IMR-90 (cell line): ENCODE measurements around the gene C5AR1. TPM values are rescaled to one million over a fixed set of nuclear protein-coding genes. Genes with fewer than 3 reads are reported as not detected.
"Not testable (repeated sequence)": the region's sequence is repeated elsewhere in the genome, so short reads cannot be mapped to it uniquely, and the experiment has no call there.

ENCODE experiments used
- ATAC-seq: fragments of 200-7000 bp; cut with Tn5 transposase; 2 replicates; pipeline ENCODE4 v1.9.1; 2020; ENCODE audit warnings: low read depth, mild to moderate bottlenecking, moderate library complexity
- BruUV-seq: library from RNA; stranded (reverse); fragments of 400-500 nt; replicated peaks from 2 replicates; lab custom pipeline; 2021; lab: Mats Ljungman, UMichigan
- CTCF ChIA-PET: fragments of 300-600 bp; formaldehyde crosslinking; extraction: SDS; loops from one replicate; lab custom pipeline; 2021; ENCODE audit warnings: antibody characterized with exemption; lab: Yijun Ruan, JAX
- POLR2A ChIA-PET: fragments of 300-600 bp; sonication (Branson Sonifier 250); formaldehyde crosslinking; loops from one replicate; lab custom pipeline; 2022; ENCODE audit warnings: antibody characterized with exemption; ENCODE audit not compliant: unreplicated experiment; lab: Charles Lee
- DNase-seq: peaks from one replicate; pipeline ENCODE4 v3.0.0; 2013
- H2AFZ ChIP-seq: replicated peaks from 2 replicates; pipeline ENCODE3; 2013; ENCODE audit warnings: low read length, mild to moderate bottlenecking; ENCODE audit not compliant: poor library complexity
- H2AK5ac ChIP-seq: 2 replicates; pipeline ENCODE4 v1.6.1; 2013; ENCODE audit warnings: low read depth, low read length, inconsistent platforms
- H2AK9ac ChIP-seq: replicated peaks from 2 replicates; pipeline ENCODE3; 2013; ENCODE audit warnings: mild to moderate bottlenecking, low read depth, low read length, moderate library complexity; ENCODE audit not compliant: poor library complexity
- H2BK120ac ChIP-seq: 2 replicates; pipeline ENCODE4 v1.6.1; 2013; ENCODE audit warnings: low read depth, low read length, inconsistent platforms
- H2BK15ac ChIP-seq: 3 replicates; pipeline ENCODE4 v1.6.1; 2013; ENCODE audit warnings: low read depth, low read length, inconsistent platforms
- H2BK20ac ChIP-seq: 2 replicates; pipeline ENCODE4 v1.6.1; 2013; ENCODE audit warnings: low read depth, mild to moderate bottlenecking, inconsistent platforms, low read length, moderate library complexity
- H2BK5ac ChIP-seq: 2 replicates; pipeline ENCODE4 v1.6.1; 2013; ENCODE audit warnings: mild to moderate bottlenecking, low read depth, low read length, inconsistent platforms; ENCODE audit not compliant: poor library complexity, severe bottlenecking
- H3K14ac ChIP-seq: replicated peaks from 2 replicates; pipeline ENCODE4 v1.6.1; 2013; ENCODE audit warnings: low read depth, low read length, inconsistent platforms
- H3K18ac ChIP-seq: 2 replicates; pipeline ENCODE4 v1.6.1; 2013; ENCODE audit warnings: low read depth, low read length, control low read depth
- H3K23ac ChIP-seq: 2 replicates; pipeline ENCODE4 v1.6.1; 2013; ENCODE audit warnings: low read depth, low read length, inconsistent platforms
- H3K27ac ChIP-seq: 2 replicates; pipeline ENCODE4 v1.5.1; 2013; ENCODE audit warnings: mild to moderate bottlenecking, control low read depth, low read length; ENCODE audit not compliant: insufficient read depth
- H3K27me3 ChIP-seq: 2 replicates; pipeline ENCODE4 v1.6.1; 2013; ENCODE audit warnings: low read length; ENCODE audit not compliant: control insufficient read depth, insufficient read depth
- H3K36me3 ChIP-seq: 2 replicates; pipeline ENCODE4 v1.6.1; 2013; ENCODE audit warnings: low read length, mixed read lengths; ENCODE audit not compliant: control insufficient read depth, insufficient read depth
- H3K4ac ChIP-seq: 2 replicates; pipeline ENCODE4 v1.6.1; 2013; ENCODE audit warnings: low read depth, low read length, inconsistent platforms
- H3K4me1 ChIP-seq: 2 replicates; pipeline ENCODE4 v1.6.1; 2013; ENCODE audit warnings: low read length, mixed read lengths; ENCODE audit not compliant: control insufficient read depth, insufficient read depth
- H3K4me2 ChIP-seq: 2 replicates; pipeline ENCODE4 v1.6.1; 2013; ENCODE audit warnings: low read depth, mild to moderate bottlenecking, control low read depth, low read length, moderate library complexity
- H3K4me3 ChIP-seq: 2 replicates; pipeline ENCODE4 v1.5.1; 2013; ENCODE audit warnings: low read depth, mild to moderate bottlenecking, control low read depth, low read length, moderate library complexity; ENCODE audit not compliant: insufficient read depth
- H3K56ac ChIP-seq: 2 replicates; pipeline ENCODE4 v1.6.1; 2013; ENCODE audit warnings: low read length, inconsistent platforms; ENCODE audit not compliant: insufficient read depth; ENCODE audit errors: extremely low read depth
- H3K79me1 ChIP-seq, 2 experiments: 2 replicates each; pipeline ENCODE4 v1.6.1; 2013; ENCODE audit warnings: low read length in 2 of 2, inconsistent platforms in 1 of 2, low read depth in 1 of 2
- H3K9ac ChIP-seq: 2 replicates; pipeline ENCODE4 v1.6.1; 2013; ENCODE audit warnings: low read depth, low read length, control low read depth
- H3K9me1 ChIP-seq: 2 replicates; pipeline ENCODE4 v1.6.1; 2013; ENCODE audit warnings: low read length, inconsistent platforms; ENCODE audit not compliant: insufficient read depth
- H3K9me3 ChIP-seq: 2 replicates; pipeline ENCODE4 v1.6.1; 2013; ENCODE audit warnings: low read length; ENCODE audit not compliant: control insufficient read depth, insufficient read depth
- H4K20me1 ChIP-seq: 2 replicates; pipeline ENCODE4 v1.6.1; 2013; ENCODE audit warnings: low read length, inconsistent platforms; ENCODE audit not compliant: insufficient read depth
- H4K5ac ChIP-seq: 2 replicates; pipeline ENCODE4 v1.6.1; 2013; ENCODE audit warnings: mild to moderate bottlenecking, low read depth, low read length, control low read depth
- H4K8ac ChIP-seq, 2 experiments: 2 replicates each; pipeline ENCODE4 v1.6.1; 2013; ENCODE audit warnings: low read depth in 2 of 2, low read length in 2 of 2, control low read depth in 1 of 2, inconsistent platforms in 1 of 2
- H4K91ac ChIP-seq: 2 replicates; pipeline ENCODE4 v1.6.1; 2013; ENCODE audit warnings: low read depth, low read length, inconsistent platforms; ENCODE audit not compliant: insufficient read depth
- WGBS, 2 experiments: methylation state at CpG; one replicate each; pipeline versions ENCODE4 v1.1.5 to v1.1.7; 2013; ENCODE audit warnings: missing lambda C conversion rate in 2 of 2; ENCODE audit not compliant: insufficient read length in 1 of 2; ENCODE audit errors: extremely low coverage in 2 of 2; 5-methylcytosine and 5-hydroxymethylcytosine counted together
- dilution Hi-C: fragments of 300-500 bp; cut with HindIII; formaldehyde crosslinking; loops from one replicate; pipeline ENCODE4 v1.14.3; 2018; ENCODE audit warnings: low sequenced_read_pairs; ENCODE audit not compliant: unreplicated experiment
- in situ Hi-C: fragments of 300-500 bp; cut with MboI; formaldehyde crosslinking; loops from 3 replicates; pipeline ENCODE4 v1.14.3; 2019; ENCODE audit warnings: low sequenced_read_pairs, inconsistent platforms, mixed read lengths
- intact Hi-C: fragments of 100-400 bp; cut with micrococcal nuclease; formaldehyde crosslinking; loops from 2 replicates; pipeline ENCODE4 v1.10.0; 2022
- polyA plus RNA-seq, 3 experiments: library from polyadenylated mRNA; depleted of rRNA; stranded (reverse); fragments of >200 nt; gene quantifications; 2 replicates each; pipeline ENCODE4 v1.2.3, GENCODE V29; 2012; ENCODE audit warnings: low replicate concordance in 1 of 3
- total RNA-seq: library from RNA; depleted of rRNA; stranded (reverse); fragments of >200 nt; gene quantifications from 2 replicates; pipeline ENCODE4 v1.2.3, GENCODE V29; 2012

The C5AR1 gene
- total and polyA plus RNA-seq, 2 of the 4 experiments (the other 2 are of a cell fraction) = under 0.01 to 1.0 TPM

DNA sequence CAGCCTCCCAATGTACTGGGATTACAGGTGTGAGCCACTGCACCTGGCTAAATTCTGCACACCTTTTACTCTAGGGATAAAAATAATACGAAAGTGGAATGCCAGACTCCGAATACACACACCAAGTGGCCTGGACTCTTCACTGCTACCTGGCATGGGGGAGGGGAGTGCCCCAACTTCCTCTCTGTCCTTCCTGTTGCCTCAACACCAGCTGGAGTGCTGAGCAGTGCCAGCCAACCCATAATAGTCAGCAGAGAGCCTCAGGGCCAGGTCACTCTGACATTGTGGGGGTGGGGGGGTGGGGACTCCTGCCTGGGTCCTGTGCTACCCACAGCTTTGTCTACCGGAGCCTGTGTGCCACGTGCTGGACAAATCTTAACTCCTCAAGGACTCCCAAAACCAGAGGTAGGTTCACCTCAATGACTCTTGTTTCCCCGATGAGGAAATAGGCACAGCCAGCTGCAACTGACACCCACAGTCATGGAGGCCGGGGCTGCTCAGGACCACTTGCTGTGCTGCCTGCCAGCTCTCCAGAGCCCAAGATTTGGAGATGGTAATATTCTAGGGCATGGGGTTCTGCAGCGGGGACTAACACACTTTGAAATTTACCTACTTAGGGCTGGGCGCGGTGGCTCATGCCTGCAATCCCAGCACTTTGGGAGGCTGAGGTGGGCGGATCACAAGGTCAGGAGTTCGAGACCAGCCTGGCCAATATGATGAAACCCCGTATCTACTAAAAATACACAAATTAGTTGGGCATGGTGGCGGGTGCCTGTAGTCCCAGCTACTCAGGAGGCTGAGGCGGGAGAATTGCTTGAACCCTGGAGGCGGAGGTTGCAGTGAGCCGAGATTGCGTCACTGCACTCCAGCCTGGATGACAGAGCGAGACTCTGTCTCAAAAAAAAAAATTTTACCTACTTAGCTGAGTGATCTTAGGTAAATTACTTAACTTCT is 27.4 kb downstream of the C5AR1 start:
- 83% methylated on average over 1 of the region's 18 CpGs; no CpG with 5 or more reads in 1 of the 2 experiments for WGBS, 2 experiments
- BruUV-seq = not testable (repeated sequence)

More for the DNA sequence above, 27.4 kb downstream of the C5AR1 start:
- H4K5ac ChIP-seq, H3K4me1 ChIP-seq, H3K27ac ChIP-seq, ATAC-seq, in situ Hi-C loops, H4K91ac ChIP-seq, H3K4me3 ChIP-seq, H3K18ac ChIP-seq, H2BK20ac ChIP-seq, H4K20me1 ChIP-seq, DNase-seq, H3K9me3 ChIP-seq, H4K8ac ChIP-seq, POLR2A ChIA-PET, H3K9me1 ChIP-seq, H3K23ac ChIP-seq, H3K36me3 ChIP-seq, H2AK9ac ChIP-seq, H3K14ac ChIP-seq, H2AK5ac ChIP-seq, H3K9ac ChIP-seq, H3K4me2 ChIP-seq, intact Hi-C loops, H2BK5ac ChIP-seq, H2BK120ac ChIP-seq, H3K56ac ChIP-seq, H3K4ac ChIP-seq, H2AFZ ChIP-seq, H3K27me3 ChIP-seq, H2BK15ac ChIP-seq, H3K79me1 ChIP-seq, dilution Hi-C loops: not testable (repeated sequence)
- CTCF ChIA-PET = interaction anchor here (1.3 kb wide), 1 partner anchor 12 kb away, joined by 4 read pairs; the partner anchor contains the start of gene DHX34
